ENCODE results near the gene PAGE2B.

- TF ChIP-seq CTCF (IDR thresholded peaks at IDR 0.05 in 2 of 3, conservative IDR thresholded peaks at IDR 0.05 in 1 of 3; ENCODE audit: borderline replicate concordance in 1 of 3, insufficient read depth in 1 of 3, low read depth in 2 of 3, low read length in 2 of 3) (no peak), CEBPB (IDR thresholded peaks at IDR 0.05; ENCODE audit: low read depth) (no peak), EGR1 (IDR thresholded peaks at IDR 0.05; ENCODE audit: low read depth) (no peak), POLR2A (IDR thresholded peaks at IDR 0.05; ENCODE audit: borderline replicate concordance, extremely low read depth, insufficient read depth, insufficient read length) (no peak)
These were observed 48.0 kb upstream of the PAGE2B start for GRCh38 chrX:55026840-55027239.
